GM12872 (cell line): ENCODE measurements around the gene SCYGR4.
"Not testable (repeated sequence)": the region's sequence is repeated elsewhere in the genome, so short reads cannot be mapped to it uniquely, and the experiment has no call there.

Experiments
- CTCF ChIP-seq: IDR thresholded peaks from 3 replicates; pipeline ENCODE4 v1.5.1; 2011; ENCODE audit warnings: low read depth, mild to moderate bottlenecking, low read length, moderate library complexity; ENCODE audit not compliant: insufficient read depth

SCYGR4 gene

GRCh38 chr2:227579791-227580190, 37.5 kb upstream of the SCYGR4 start:
- no peak for TF ChIP-seq CTCF

GRCh38 chr2:227582369-227582768, 34.9 kb upstream of the SCYGR4 start:
- TF ChIP-seq CTCF: no peak

- no peak for TF ChIP-seq CTCF
Observed at GRCh38 chr2:227592694-227593387, 24.5 kb upstream of the SCYGR4 start.

- no peak for TF ChIP-seq CTCF
Observed at GRCh38 chr2:227595797-227596196, 21.5 kb upstream of the SCYGR4 start.

GRCh38 chr2:227597036-227597435, 20.3 kb upstream of the SCYGR4 start:
- TF ChIP-seq CTCF: no peak

GRCh38 chr2:227597998-227598397, 19.3 kb upstream of the SCYGR4 start:
- no peak for TF ChIP-seq CTCF

GRCh38 chr2:227598835-227599503, 18.3 kb upstream of the SCYGR4 start, which contains the start of gene SCYGR2:
Gene SCYGR2, plus strand, starts transcription at chr2:227598893. Its CDS starts 0 bp downstream, at chr2:227598893.
- not testable (repeated sequence) for TF ChIP-seq CTCF
